Suprapubic skin (tissue), 4 donors: Measurements from ENCODE around the gene IGF2R.

Experiments
- CTCF ChIP-seq, 2 donors: fragments of 200-600 bp in 1 of 2; fragments of 450-650 bp in 1 of 2; sonication (generic) in 1 of 2; IDR thresholded peaks; one replicate each; pipeline ENCODE4 v1.5.1; 2016 to 2019; ENCODE audit warnings: antibody characterized with exemption in 2 of 2, mild to moderate bottlenecking in 1 of 2, moderate library complexity in 1 of 2
- POLR2A ChIP-seq, 2 donors: fragments of 450-650 bp; IDR thresholded peaks; one replicate each; pipeline ENCODE4 v1.6.1; 2017; ENCODE audit warnings: antibody characterized with exemption in 2 of 2, mild to moderate bottlenecking in 2 of 2, moderate library complexity in 2 of 2
- POLR2AphosphoS5 ChIP-seq, 3 donors: sonication (generic); formaldehyde crosslinking; IDR thresholded peaks; one replicate each; pipeline ENCODE4 v1.6.1; 2017; ENCODE audit warnings: antibody characterized with exemption in 3 of 3

GRCh38 chr6:160142115-160142715 lies 173.3 kb downstream of the IGF2R start:
- TF ChIP-seq CTCF (IDR thresholded peaks at IDR 0.05) (no peak), POLR2AphosphoS5 (IDR thresholded peaks at IDR 0.05) (no peak), POLR2A (IDR thresholded peaks at IDR 0.05) (no peak)
